Right kidney (tissue), 1 donor: Measurements from ENCODE around the gene KRTAP5-8.
"Not testable (repeated sequence)": the region's sequence is repeated elsewhere in the genome, so short reads cannot be mapped to it uniquely, and the experiment has no call there.

ENCODE experiments used
- DNase-seq: peaks from one replicate; pipeline ENCODE4 v3.0.0-alpha.2; 2016

KRTAP5-8 gene

DNA sequence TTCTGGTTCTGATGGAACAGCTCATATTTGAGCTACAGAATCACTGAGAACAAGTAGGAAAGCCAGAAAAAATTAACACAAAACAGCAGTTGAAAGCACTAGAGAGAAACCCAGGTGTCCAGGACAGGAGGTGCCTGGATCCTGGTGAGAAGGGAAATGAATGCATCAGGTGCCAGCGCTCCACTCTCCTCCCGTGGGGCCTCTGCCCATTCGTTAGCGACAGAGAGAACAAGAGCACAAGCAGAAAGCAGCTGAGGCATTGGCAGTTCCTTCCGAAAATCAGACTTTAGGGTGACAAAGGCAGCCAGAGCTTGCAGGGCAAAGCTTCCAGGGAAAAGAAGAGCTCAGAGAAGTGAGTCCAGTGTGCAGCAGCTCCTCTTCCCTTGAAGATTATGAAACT is 30.7 kb upstream of the KRTAP5-8 start:
- DNase-seq, result no peak

DNA sequence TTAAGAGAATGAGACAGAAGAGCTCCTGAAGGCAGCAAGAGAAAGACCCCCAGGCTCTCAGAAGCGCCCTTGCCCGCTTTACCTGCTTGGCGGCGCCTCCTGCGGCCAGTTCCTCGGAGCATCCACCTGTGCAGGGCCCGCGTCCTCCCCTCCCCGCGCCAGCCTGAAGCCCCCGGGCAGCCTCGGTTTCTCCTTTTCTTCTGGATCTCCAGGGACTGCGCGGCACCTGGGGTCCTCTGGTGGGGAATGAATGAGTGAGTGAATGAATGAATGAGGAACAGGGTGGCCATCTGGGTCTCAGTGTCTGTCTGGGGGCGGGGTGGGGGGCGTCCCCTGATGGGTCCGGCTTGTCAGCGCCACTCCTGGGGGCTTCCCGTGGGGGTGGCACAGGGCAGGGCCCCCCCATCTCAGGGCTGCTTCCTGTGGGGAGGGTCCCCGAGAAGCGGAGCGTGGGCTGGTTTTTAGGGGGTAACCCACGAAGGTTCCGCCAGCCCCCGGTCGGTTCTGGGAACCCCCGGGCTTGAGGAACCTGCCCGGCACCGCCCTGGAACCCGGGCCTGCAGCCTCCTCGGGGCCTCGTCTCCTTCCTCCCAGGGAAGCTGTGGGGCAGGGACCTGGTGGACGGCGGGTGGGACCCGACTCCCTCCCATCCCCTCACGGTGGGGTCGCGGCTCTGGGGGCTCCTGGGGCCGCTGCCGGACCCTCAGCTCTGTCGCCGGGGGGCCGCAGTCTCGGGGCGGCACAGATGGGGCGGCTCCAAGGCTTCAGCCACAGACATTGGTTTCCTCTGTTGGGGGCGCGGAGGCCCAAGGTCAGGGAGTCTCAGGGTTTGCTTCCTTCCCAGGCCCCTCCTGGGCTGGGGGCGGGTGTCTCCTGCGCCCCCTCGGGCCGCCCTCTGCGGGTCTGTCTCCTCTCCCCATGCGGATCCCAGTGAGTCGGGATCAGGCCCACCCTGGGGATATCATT is 19.0 kb upstream of the KRTAP5-8 start:
- no peak for DNase-seq

DNA sequence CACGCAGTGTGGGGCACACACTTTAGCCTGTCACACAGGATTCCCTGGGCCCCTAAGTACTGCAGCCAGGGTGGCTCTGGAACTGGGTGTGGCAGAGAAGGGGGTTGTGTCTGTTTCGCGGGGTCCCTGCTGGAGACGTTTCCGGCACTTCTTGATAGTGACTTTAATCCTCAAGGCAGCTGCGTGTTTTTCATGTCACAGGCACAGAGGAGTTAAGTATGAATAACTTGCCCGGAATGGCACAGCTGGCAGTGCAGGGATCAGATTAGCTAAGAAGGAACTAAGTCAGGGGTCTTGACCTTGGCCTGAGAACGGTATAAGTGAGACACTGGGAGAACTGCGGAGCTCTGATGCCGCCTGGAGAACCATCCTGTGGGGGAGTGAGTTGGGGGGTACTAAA is 18.3 kb upstream of the KRTAP5-8 start:
- DNase-seq, result no peak

DNA sequence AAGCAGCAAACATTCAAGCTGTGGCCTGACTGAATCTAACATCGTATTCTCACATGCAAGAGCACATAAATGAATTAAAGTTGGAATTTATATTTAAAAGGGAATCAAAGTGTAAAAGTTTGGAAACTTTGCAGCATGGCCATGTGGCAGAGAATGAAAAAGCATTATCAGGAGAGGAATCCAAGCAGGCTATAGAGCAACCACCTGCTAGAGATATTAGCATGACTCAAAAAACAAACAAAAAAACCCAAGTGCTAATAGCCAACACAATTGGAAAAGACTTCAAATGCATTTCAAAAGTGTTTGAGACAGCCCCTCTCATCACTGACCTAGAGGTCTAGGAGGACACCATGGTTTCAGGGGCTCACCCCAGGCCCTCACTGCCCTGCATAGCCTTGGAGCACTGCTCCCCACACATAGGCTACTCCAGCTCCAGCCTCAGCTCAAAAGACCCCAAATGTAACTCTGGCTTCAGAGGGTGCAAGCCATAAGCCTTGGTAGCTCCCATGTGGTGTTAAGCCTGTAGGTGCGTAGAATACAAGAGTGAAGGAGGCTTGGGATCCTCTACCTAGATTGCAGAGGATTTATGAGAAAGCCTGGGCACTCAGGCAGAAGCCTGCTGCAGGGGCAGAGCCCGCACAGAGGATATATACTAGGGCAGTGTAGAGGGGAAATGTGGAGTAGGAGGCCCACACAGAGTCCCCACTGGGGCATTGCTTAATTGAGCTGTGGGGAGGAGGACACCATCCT is 12.5 kb upstream of the KRTAP5-8 start:
- DNase-seq, result no peak

DNA sequence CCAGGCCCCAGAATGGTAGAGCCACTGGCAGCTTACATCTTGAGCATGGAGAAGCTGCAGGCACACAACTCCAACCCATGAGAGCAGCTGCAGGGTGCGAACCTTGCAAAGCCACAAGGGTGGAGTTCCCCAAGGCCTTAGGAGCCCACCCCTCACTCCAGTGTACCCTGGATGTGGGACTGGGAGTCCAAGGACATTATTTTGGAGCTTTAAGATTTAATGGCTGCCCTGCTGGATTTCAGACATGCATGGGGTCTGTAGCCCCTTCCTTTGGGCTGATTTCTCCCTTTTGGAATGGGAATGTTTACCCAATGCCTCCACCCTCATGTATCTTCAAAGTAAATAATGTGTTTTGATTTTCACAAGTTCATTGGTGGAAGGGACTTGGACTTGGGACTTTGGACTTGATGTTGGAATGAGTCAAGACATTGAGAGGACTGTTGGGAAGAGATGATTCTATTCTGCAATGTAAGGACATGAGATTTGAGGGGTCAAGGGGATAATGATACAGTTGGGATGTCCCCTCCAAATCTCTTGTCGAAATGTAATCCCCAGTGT is 11.8 kb upstream of the KRTAP5-8 start:
- no peak for DNase-seq

DNA sequence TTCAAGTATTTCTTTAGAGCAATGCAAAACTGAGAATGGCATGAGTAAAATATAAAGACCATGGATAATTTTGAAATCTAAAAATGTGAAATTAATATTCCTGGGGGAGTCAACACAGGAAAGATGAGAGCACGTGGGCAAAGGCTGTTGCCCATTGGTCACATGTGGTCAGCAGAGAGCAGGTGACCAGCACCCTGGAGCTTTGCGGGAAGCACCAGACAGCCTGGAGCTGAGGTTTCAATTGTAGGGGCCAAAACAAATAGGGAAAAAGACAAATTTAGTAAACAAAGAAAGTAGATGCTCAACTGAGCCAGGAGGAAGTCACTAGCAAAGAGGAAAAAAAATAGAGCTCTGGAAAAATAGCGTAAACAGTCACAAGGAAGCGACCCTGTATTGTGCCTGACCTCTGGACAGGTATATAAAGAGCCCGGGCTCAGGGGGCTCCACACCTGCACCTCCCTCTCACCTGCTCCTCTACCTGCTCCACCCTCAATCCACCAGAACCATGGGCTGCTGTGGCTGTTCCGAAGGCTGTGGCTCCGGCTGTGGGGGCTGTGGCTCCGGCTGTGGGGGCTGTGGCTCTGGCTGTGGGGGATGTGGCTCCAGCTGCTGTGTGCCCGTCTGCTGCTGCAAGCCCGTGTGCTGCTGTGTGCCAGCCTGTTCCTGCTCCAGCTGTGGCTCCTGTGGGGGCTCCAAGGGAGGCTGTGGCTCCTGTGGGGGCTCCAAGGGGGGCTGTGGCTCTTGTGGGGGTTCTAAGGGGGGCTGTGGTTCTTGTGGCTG is 10.8 kb upstream of the KRTAP5-8 start, which contains the start of gene KRTAP5-7:
TSS of gene KRTAP5-7 (plus strand) at position 472 of the 780 bp plus-strand sequence. CDS start at position 506, 34 bp downstream.
- DNase-seq, result not testable (repeated sequence)

DNA sequence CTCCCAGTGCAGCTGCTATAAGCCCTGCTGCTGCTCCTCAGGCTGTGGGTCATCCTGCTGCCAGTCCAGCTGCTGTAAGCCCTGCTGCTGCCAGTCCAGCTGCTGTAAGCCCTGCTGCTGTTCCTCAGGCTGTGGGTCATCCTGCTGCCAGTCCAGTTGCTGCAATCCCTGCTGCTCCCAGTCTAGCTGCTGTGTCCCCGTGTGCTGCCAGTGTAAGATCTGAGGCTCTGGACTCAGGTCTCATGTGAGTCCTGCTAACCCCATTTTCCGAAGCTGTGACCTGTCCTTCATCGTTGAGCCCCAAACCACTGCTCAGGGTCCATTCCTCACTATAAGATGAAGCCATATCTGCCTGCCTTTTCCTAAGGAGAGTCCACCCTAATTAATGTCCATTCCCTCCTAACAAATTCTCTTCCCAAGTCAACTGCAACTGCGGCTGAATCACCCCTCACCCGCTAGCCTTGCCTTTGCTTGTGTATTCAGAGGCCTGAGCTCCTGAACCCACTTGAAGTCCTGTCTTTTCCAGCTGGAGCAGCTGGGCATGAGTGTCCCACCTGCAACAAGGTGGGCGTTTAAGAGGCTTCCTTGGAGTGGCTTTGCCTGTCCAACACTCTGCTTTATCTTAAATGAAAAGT is 10.1 kb upstream of the KRTAP5-8 start:
- no peak for DNase-seq

DNA sequence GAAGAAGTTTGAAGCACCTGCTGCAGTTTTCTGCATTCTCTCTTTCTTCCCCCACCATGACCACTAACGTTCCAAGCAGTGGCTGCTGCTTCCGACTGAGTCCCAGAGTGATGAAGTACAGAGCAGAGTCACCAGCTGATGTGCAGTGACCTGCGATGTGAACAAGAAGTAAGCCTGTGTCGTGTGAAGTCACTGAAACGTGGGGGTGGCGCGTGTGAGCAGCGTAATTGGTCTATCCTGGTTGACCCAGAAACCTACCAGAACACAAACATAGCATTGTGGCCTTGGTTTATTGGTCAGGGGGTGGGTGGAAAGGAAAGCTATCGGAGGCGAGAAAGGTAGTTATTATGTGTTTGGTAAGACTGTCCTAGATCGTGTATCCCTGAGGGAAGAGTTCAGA is 7.2 kb upstream of the KRTAP5-8 start:
- no peak for DNase-seq

DNA sequence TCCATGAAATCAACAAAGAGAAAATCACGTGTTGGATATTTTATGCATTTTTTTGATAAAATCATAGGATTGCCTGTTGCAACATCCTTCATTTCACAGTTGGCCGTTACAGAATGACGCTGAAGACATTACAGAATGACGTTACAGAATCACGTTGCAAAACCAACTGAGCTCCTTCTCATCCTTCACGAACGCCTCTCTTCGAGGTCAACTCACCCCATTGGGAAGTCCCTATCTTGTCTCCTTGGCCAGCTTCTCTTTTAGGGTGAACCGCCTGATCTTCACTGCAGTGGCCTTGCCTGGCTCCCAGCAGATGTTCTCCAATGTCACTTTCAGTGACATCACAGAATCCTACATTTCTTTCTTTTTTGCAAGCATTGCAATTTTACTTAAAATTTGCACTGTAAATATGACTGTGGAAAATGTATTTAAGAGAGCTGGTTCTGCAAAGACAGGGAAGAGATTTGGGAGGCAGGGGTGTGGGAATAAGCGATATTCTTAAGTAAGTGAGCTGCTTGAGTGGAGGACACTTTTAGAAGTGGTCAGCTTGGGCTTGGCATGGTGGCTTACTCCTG is 5.7 kb upstream of the KRTAP5-8 start:
- no peak for DNase-seq

DNA sequence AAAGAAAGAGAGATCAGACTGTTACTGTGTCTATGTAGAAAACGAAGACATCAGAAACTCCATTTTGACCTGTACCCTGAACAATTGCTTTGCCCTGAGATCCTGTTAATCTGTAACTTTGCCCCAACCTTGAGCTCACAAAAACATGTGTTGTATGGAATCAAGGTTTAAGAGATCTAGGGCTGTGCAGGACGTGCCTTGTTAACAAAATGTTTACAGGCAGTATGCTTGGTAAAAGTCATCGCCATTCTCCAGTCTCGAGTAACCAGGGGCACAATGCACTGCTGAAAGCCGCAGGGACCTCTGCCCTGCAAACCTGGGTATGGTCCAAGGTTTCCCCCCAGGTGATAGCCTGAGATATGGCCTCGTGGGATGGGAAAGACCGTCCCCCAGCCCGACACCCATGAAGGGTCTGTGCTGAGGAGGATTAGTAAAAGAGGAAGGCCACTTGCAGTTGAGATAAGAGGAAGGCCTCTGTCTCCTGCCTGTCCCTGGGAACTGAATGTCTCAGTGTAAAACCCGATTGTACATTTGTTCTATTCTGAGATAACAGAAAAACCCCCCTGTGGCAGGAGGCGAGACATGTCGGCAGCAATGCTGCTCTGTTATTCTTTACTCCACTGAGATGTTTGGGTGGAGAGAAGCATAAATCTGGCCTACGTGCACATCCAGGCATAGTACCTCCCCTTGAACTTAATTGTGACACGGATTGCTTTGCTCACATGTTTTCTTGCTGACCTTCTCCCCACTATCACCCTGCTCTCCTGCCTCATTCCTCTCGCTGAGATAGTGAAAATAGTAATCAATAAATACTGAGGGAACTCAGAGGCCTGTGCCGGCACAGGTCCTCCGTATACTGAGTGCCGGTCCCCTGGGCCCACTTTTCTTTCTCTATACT is 2.9 kb upstream of the KRTAP5-8 start:
- DNase-seq, result not testable (repeated sequence)

DNA sequence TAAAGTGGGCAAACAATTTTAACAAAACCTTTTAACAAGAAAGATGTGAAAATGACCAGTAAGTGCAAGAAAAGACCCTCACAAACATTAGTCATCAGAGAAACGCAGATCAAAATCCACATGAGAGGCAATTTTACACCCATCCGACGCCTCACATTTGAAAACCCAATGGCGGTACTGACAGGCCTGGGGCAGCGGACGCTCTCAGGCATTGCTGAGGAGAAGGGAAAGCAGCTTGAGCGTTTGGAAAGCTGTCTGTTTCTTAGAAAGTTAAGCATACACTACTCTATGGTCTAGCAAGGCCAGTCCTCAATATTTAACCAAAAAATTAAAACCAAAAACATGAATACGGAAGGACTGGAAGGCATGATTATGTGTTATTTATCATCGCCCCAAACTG is 2.0 kb upstream of the KRTAP5-8 start:
- no peak for DNase-seq

DNA sequence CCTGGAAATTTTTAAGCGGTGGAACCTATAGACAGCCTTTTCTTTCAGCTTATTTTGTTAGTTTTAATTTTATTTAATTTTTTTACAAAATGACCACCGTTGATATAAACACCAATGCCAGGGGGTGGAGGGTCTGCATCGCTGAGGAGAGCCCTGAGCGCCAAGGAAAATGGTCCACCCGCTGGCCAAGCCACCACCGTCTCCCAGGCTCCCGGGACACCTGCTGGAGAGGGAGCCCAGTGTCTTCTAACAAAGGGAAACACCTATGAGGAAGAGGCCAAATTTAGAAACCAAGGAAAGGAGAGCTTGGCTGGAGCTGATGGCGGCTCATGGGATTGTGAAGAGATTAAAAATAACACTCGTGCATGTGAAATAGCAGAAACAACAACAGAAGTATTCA is 288 bp upstream of the KRTAP5-8 start:
- no peak for DNase-seq

DNA sequence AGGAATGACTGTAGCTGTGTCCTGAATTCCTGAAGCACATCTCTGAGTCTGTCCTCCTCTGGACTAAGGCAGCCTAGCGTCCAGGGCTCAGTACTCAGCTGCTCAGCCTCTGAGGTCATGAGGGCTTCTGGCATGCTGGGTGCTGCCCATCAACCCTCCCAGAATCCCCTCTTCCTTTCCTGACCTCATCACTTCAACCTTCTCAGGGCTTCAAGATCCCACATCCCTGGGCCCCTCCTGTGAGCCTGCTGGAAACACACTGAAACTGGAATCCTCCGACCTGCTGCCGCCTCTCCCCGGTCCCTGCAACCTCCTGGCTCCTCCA is 803 bp downstream of the KRTAP5-8 start:
- DNase-seq, result no peak

DNA sequence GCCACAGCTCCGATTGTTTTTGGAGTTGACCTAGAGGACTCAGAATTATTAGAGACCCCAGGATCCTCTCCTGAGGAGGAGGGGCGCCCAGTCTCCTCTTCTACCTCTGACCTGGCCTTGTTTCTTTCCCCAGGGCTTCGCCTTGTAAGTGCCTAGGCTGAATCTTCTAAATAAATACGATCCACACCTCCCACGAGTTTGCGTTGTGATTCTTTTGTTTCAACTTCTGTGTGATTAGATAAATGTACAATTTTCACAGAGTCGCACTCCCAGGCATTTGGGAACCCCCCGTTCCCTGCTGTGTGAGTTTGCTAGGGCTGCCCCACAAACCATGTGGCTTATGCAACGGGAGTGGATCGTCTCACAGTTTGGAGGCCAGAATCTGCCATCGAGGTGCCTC is 1.2 kb downstream of the KRTAP5-8 start:
- DNase-seq, result no peak

DNA sequence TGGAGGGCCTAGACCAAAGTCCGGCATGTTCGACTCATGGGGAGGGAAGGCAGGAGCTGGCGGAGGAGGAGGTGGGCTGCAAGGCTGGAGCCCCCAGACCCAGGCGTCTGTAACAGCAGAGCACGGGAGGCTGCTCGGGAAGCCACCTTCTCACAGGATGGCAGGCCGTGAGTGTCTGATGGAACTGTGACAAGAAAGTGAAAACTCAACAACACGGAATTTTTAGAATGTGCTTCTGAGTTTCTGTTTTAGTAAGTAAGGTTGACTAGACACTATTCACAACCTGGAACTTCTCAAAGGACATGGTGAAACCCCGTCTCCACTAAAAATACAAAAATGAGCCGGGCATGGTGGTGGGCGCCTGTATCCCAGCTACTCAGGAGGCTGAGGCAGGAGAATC is 2.1 kb downstream of the KRTAP5-8 start:
- DNase-seq, result not testable (repeated sequence)

DNA sequence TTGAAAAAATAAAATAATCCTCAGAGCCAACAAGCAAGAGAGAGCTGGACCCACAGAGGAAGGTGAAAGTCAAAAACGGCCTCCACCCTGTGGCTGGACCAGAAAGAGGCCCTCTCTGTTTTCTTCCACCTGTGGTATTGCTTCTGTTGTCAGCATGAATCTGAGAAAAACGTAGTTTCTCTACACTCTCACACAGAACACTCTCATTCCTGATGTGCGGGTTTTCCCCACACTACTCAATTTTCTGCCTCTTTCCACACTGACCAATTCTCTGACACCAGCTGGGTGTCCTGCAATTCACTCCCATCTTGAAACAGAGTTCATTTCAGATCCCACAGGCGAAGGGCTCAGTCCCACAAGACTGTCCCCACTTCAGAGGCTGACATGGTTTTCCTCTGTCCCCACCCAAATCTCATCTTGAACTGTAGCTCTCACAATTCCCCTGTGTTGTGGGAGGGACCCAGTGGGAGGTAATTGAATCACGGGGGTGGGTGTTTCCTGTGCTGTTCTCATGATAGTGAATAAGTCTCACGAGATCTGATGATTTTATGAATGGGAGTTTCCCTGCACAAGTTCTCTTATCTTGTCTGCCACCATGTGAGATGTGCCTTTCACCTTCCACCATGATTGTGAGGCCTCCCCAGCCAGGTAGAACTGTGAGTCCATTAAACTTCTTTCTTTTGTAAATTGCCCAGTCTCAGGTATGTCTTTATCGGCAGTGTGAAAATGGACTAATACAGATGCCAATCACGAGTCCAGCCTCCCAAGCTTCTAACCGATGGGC is 2.9 kb downstream of the KRTAP5-8 start:
- DNase-seq, result not testable (repeated sequence)

DNA sequence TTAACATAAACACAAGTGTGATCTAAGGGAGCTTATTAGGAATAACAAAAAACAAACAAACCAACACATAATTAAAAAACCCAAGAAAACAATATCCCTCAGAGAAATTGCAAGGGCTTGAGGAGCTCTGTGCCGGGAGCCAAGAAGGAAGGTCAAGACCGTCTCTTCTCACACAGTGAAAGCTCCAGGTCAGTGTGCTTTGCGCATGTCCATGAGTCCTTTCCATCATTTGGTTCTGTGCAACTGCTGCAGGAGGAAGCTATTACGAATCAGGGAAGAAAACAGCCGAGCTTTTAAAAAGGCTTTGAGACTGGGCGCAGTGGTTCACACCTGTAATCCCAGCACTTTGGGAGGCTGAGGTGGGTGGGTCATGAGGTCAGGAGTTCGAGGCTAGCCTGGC is 4.6 kb downstream of the KRTAP5-8 start:
- DNase-seq, result no peak

DNA sequence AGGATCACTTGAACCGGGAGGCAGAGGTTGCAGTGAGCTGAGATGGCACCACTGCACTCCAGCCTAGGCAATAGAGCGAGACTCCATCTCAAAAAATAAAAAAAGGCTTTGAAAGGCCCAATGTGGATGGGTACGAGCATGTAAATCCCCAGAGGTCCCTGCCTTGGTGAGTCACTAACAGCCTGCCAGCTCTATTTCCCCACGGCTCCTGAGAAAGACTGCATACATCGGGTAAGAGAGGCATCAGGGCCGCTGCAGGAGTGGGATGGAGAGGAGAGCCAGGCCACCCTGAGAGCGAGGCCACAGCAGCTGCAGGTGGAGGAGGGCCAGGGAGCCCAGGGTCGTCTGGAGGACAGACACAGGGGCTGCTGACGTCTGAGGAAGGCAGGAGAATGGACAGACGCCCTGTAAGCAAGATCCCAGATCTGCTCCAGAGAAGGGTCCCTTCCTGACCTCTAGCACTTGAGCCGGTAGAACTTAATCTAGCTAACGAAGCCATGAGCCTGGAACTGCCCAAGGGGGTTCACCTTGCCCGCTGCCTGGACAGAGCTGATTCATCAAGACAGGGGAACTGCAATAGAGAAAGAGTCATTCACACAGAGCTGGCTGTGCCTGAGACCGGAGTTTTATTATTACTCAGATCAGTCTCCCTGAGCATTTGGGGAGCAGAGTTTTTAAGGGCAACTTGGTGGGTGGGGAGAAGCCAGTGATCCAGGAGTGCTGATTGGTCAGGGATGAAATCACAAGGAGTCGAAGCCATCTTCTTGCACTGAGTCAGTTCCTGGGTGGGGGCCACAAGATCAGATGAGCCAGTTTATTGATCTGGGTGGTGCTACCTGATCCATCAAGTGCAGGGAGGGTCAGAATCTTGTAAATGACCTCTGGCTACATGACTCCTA is 5.3 kb downstream of the KRTAP5-8 start:
- no peak for DNase-seq

DNA sequence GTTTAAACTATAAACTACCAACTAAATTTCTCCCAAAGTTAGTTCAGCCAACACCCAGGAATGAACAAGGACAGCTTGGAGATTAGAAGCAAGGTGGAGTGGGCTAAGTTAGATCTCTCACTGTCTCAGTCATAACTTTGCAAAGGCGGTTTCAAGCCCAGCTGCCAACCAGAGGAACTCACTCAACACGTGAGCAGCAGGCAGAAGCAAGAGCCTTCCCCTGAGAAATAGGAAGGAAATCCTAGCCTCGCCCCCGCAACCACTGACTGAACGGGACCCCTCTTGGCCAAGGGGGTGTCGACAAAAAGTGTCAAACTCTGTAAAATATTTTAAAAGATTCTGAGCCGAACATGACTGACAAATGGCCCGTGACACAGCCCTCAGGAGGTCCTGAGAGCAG is 6.0 kb downstream of the KRTAP5-8 start:
- DNase-seq, result no peak
